ENCODE measurements around the gene SAMHD1.

The SAMHD1 gene

DNA sequence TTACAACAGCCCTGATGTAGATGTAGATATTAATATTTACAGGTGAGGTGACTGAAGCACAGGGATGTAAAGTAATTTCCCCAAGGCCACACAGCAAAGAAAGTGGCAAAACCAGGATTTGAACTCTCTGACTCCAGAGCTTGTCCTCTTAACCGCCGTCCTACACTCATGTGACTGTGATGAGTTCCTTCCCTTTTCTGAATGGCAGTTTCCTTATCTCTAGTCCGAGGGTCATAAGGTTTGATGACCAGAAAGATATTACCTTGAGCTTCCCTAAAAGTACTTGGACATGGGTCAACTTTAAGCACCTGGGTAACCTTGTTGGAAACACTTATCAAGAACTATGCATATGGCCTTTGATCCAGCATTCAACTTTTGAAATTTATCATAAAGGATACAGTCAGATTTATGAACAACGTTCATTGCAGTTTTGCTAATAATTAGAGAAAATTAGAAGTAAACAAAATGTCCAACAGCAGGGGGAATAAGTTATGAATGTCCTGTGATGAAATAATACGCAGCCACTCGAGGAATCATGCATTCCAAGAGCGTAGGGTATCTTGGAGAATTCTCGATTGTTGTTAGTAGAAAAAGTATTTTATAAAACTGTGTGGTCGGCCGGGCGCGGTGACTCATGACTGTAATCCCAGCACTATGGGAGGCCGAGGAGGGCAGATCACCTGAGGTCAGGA is 77.9 kb downstream of the SAMHD1 start:
- no peak overlapping the region for H2BK5ac ChIP-seq (ENCODE audit: low read length)
- H3K18ac ChIP-seq (ENCODE audit: low read length), result no peak overlapping the region
- H3K79me2 ChIP-seq (ENCODE audit: control insufficient read depth, insufficient read depth, low read length), result no peaks in the 10 kb centered on the region
- no peak overlapping the region for H2BK120ac ChIP-seq (ENCODE audit: low read depth, low read length)
- no peaks in the 10 kb centered on the region for H3K36me3 ChIP-seq (ENCODE audit: control insufficient read depth, insufficient read depth, low read length)
- no peaks in the 10 kb centered on the region for H3K4me1 ChIP-seq (ENCODE audit: control insufficient read depth, low read depth, low read length)
- no peaks in the 10 kb centered on the region for H3K27me3 ChIP-seq (ENCODE audit: insufficient read depth, low read length, poor library complexity)
- H3K23ac ChIP-seq (ENCODE audit: low read length), result no peak overlapping the region
- H3K56ac ChIP-seq (ENCODE audit: low read length), result no peak overlapping the region
- H3K4me3 ChIP-seq (ENCODE audit: low read length), result no peak overlapping the region
- H3K4ac ChIP-seq (ENCODE audit: low read depth, low read length), result no peak overlapping the region
- no peak overlapping the region for H4K8ac ChIP-seq (ENCODE audit: low read depth, low read length)
- H4K5ac ChIP-seq (ENCODE audit: low read length), result no peak overlapping the region
- DNase-seq, result no peak
- no peak overlapping the region for H3K4me2 ChIP-seq (ENCODE audit: low read length)
- WGBS (ENCODE audit: extremely low coverage, insufficient coverage, low lambda C conversion rate), result no CpG with 5 or more reads among the region's 13 CpGs
- H2AK5ac ChIP-seq (ENCODE audit: low read length), result no peak overlapping the region
- H2BK15ac ChIP-seq (replicated peaks; ENCODE audit: low read depth), result no peak overlapping the region
- H3K79me1 ChIP-seq (ENCODE audit: low read length), result no peaks in the 10 kb centered on the region
- no peak overlapping the region for H3K9ac ChIP-seq (ENCODE audit: low read length)
- no peak overlapping the region for H3K27ac ChIP-seq (ENCODE audit: low read depth, low read length)

- Histone ChIP-seq H2BK15ac (replicated peaks; ENCODE audit: low read depth) (no peak overlapping the region), H3K23ac (ENCODE audit: low read length) (no peak overlapping the region), H3K9ac (ENCODE audit: low read length) (no peak overlapping the region), H3K27ac (ENCODE audit: low read depth, low read length) (no peak overlapping the region), H3K79me2 (ENCODE audit: control insufficient read depth, insufficient read depth, low read length) (no peaks in the 10 kb centered on the region), H3K4me2 (ENCODE audit: low read length) (no peak overlapping the region), H3K4me1 (ENCODE audit: control insufficient read depth, low read depth, low read length) (no peaks in the 10 kb centered on the region), H3K4me3 (ENCODE audit: low read length) (no peak overlapping the region), H4K8ac (ENCODE audit: low read depth, low read length) (no peak overlapping the region), H3K27me3 (ENCODE audit: insufficient read depth, low read length, poor library complexity) (no peaks in the 10 kb centered on the region), H2AK5ac (ENCODE audit: low read length) (no peak overlapping the region), H4K5ac (ENCODE audit: low read length) (no peak overlapping the region), H3K56ac (ENCODE audit: low read length) (no peak overlapping the region), H3K4ac (ENCODE audit: low read depth, low read length) (no peak overlapping the region), H3K79me1 (ENCODE audit: low read length) (no peaks in the 10 kb centered on the region), H2BK5ac (ENCODE audit: low read length) (no peak overlapping the region), H2BK120ac (ENCODE audit: low read depth, low read length) (no peak overlapping the region), H3K18ac (ENCODE audit: low read length) (no peak overlapping the region), H3K36me3 (ENCODE audit: control insufficient read depth, insufficient read depth, low read length) (no peaks in the 10 kb centered on the region)
- DNase-seq, result no peak
- WGBS (ENCODE audit: extremely low coverage, insufficient coverage, low lambda C conversion rate), result no CpG with 5 or more reads among the region's 5 CpGs
Measured at GRCh38 chr20:36872852-36873251, 78.7 kb downstream of the SAMHD1 start.

GRCh38 chr20:36871640-36872570 is 79.6 kb downstream of the SAMHD1 start:
- no peaks in the 10 kb centered on the region for H3K79me1 ChIP-seq (ENCODE audit: low read length)
- H2BK120ac ChIP-seq (ENCODE audit: low read depth, low read length), result no peak overlapping the region
- no peaks in the 10 kb centered on the region for H3K27me3 ChIP-seq (ENCODE audit: insufficient read depth, low read length, poor library complexity)
- H3K79me2 ChIP-seq (ENCODE audit: control insufficient read depth, insufficient read depth, low read length), result no peaks in the 10 kb centered on the region
- H2BK15ac ChIP-seq (replicated peaks; ENCODE audit: low read depth), result no peak overlapping the region
- no peak overlapping the region for H4K5ac ChIP-seq (ENCODE audit: low read length)
- H3K27ac ChIP-seq (ENCODE audit: low read depth, low read length), result no peak overlapping the region
- H2BK5ac ChIP-seq (ENCODE audit: low read length), result no peak overlapping the region
- no peak overlapping the region for H3K4ac ChIP-seq (ENCODE audit: low read depth, low read length)
- no peak overlapping the region for H3K9ac ChIP-seq (ENCODE audit: low read length)
- H4K8ac ChIP-seq (ENCODE audit: low read depth, low read length), result no peak overlapping the region
- no peak overlapping the region for H3K4me2 ChIP-seq (ENCODE audit: low read length)
- no peak overlapping the region for H2AK5ac ChIP-seq (ENCODE audit: low read length)
- WGBS (ENCODE audit: extremely low coverage, insufficient coverage, low lambda C conversion rate), result no CpG with 5 or more reads among the region's 16 CpGs
- no peak overlapping the region for H3K4me3 ChIP-seq (ENCODE audit: low read length)
- no peak overlapping the region for H3K56ac ChIP-seq (ENCODE audit: low read length)
- H3K23ac ChIP-seq (ENCODE audit: low read length), result no peak overlapping the region
- no peak for DNase-seq
- no peaks in the 10 kb centered on the region for H3K4me1 ChIP-seq (ENCODE audit: control insufficient read depth, low read depth, low read length)
- H3K18ac ChIP-seq (ENCODE audit: low read length), result no peak overlapping the region
- no peaks in the 10 kb centered on the region for H3K36me3 ChIP-seq (ENCODE audit: control insufficient read depth, insufficient read depth, low read length)

DNA sequence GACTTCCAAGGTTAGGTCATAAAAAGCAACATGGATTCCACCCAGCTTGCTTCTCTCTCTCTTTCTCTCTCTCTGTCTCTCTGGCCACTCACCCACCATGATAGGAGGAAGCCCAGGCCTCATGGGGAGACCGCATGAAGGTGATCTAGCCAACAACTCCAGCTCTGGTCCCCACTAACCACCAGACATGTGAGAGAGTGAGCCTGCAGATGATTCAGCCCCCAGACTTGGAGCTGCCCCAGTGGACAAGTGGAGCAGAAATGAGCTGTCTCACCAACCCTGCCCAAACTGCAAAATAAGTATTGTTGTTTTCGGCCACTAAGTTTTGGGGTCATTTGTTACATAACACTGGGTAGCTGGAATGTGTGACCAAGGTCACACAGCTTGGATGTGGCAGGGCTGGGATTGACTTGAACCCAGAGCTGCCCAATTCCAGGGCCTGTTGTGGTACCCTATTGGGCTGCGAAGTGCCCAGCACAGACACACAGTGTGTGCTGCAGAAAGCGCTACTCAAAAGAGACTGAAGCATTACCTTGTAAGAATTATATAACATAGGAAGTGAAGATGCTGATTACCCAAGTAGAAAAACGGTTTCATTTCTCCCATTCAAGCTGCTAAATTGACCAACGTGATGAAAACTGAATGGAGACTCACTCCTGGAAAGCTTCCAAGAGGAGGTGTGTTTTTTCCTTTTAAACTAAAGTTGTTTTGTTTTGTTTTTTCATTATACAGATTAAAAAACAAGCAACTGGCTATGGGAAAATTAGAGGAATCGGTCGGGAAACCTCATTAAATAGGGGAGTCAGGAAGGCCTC is 84.6 kb downstream of the SAMHD1 start:
- Histone ChIP-seq H3K79me1 (ENCODE audit: low read length) (no peaks in the 10 kb centered on the region), H3K4me2 (ENCODE audit: low read length) (no peak overlapping the region), H3K4me1 (ENCODE audit: control insufficient read depth, low read depth, low read length) (no peaks in the 10 kb centered on the region), H3K4ac (ENCODE audit: low read depth, low read length) (no peak overlapping the region), H3K23ac (ENCODE audit: low read length) (no peak overlapping the region), H4K8ac (ENCODE audit: low read depth, low read length) (no peak overlapping the region), H3K27me3 (ENCODE audit: insufficient read depth, low read length, poor library complexity) (no peaks in the 10 kb centered on the region), H2BK120ac (ENCODE audit: low read depth, low read length) (no peak overlapping the region), H2AK5ac (ENCODE audit: low read length) (no peak overlapping the region), H3K4me3 (ENCODE audit: low read length) (no peak overlapping the region), H3K9ac (ENCODE audit: low read length) (no peak overlapping the region), H3K18ac (ENCODE audit: low read length) (no peak overlapping the region), H3K56ac (ENCODE audit: low read length) (no peak overlapping the region), H2BK15ac (replicated peaks; ENCODE audit: low read depth) (no peak overlapping the region), H3K27ac (ENCODE audit: low read depth, low read length) (no peak overlapping the region), H4K5ac (ENCODE audit: low read length) (no peak overlapping the region), H3K36me3 (ENCODE audit: control insufficient read depth, insufficient read depth, low read length) (no peaks in the 10 kb centered on the region), H3K79me2 (ENCODE audit: control insufficient read depth, insufficient read depth, low read length) (no peaks in the 10 kb centered on the region), H2BK5ac (ENCODE audit: low read length) (no peak overlapping the region)
- WGBS (ENCODE audit: extremely low coverage, insufficient coverage, low lambda C conversion rate), result no CpG with 5 or more reads among the region's 8 CpGs
- DNase-seq, result no peak

DNA sequence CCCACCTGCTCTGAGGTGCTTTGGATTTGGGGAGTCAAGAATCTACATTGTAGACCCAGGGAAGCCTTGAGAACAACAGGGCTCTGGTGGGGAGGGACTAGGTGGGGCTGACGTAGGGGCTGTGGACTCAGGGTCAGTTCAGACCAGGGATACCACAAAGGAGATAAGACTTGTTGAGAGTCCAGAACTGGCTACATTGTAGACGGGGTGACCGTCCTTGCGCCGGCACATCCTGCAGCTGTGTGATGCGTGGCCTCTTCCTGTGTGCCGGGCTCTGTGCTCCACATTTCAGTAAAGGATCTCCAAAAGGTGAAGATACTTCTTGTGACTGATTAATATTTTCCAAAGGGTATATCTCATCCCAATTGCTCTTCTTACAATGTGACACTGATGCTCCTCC is 85.3 kb downstream of the SAMHD1 start:
- no CpG with 5 or more reads among the region's 7 CpGs for WGBS (ENCODE audit: extremely low coverage, insufficient coverage, low lambda C conversion rate)
- H2AK5ac ChIP-seq (ENCODE audit: low read length), result no peak overlapping the region
- no peak overlapping the region for H4K5ac ChIP-seq (ENCODE audit: low read length)
- H2BK120ac ChIP-seq (ENCODE audit: low read depth, low read length), result no peak overlapping the region
- H3K56ac ChIP-seq (ENCODE audit: low read length), result no peak overlapping the region
- H3K9ac ChIP-seq (ENCODE audit: low read length), result no peak overlapping the region
- H3K4me1 ChIP-seq (ENCODE audit: control insufficient read depth, low read depth, low read length), result peaks cover 4% of the 10 kb centered on the region
- no peak for DNase-seq
- no peak overlapping the region for H3K23ac ChIP-seq (ENCODE audit: low read length)
- no peaks in the 10 kb centered on the region for H3K36me3 ChIP-seq (ENCODE audit: control insufficient read depth, insufficient read depth, low read length)
- H2BK5ac ChIP-seq (ENCODE audit: low read length), result no peak overlapping the region
- H3K27ac ChIP-seq (ENCODE audit: low read depth, low read length), result no peak overlapping the region
- H2BK15ac ChIP-seq (replicated peaks; ENCODE audit: low read depth), result no peak overlapping the region
- no peak overlapping the region for H3K4ac ChIP-seq (ENCODE audit: low read depth, low read length)
- H3K4me2 ChIP-seq (ENCODE audit: low read length), result no peak overlapping the region
- H3K18ac ChIP-seq (ENCODE audit: low read length), result no peak overlapping the region
- H3K79me2 ChIP-seq (ENCODE audit: control insufficient read depth, insufficient read depth, low read length), result peaks cover 3% of the 10 kb centered on the region
- no peak overlapping the region for H3K4me3 ChIP-seq (ENCODE audit: low read length)
- H3K79me1 ChIP-seq (ENCODE audit: low read length), result peaks cover 7% of the 10 kb centered on the region
- no peaks in the 10 kb centered on the region for H3K27me3 ChIP-seq (ENCODE audit: insufficient read depth, low read length, poor library complexity)
- no peak overlapping the region for H4K8ac ChIP-seq (ENCODE audit: low read depth, low read length)

Measured in mesendoderm (in vitro differentiated cells).